ENCODE results near the gene WDR48.
A peak's percentile ranks its signal among the peaks of the same experiment; 100 is the strongest.
"Not testable (repeated sequence)": the region's sequence is repeated elsewhere in the genome, so short reads cannot be mapped to it uniquely, and the experiment has no call there.

The WDR48 gene

GRCh38 chr3:39028546-39028945, 23.3 kb upstream of the WDR48 start:
- TF ChIP-seq CTCF (IDR thresholded peaks at IDR 0.05; ENCODE audit: low read depth, low read length) = no peak
- in situ Hi-C loops (cut with HindIII; ENCODE audit: low sequenced_read_pairs) = no loop called here
- H3K4me3 ChIP-seq (ENCODE audit: low read depth, low read length) = no peak overlapping the region
- DNase-seq (ENCODE audit: low read depth, low spot score) = no peak

- DNase-seq (ENCODE audit: low read depth, low spot score) = no peak
- in situ Hi-C loops (cut with HindIII; ENCODE audit: low sequenced_read_pairs) = no loop called here
- no peak overlapping the region for H3K4me3 ChIP-seq (ENCODE audit: low read depth, low read length)
- no peak for TF ChIP-seq CTCF (IDR thresholded peaks at IDR 0.05; ENCODE audit: low read depth, low read length)
Measured at GRCh38 chr3:39029556-39029955, 22.3 kb upstream of the WDR48 start.

GRCh38 chr3:39038165-39038564, 13.7 kb upstream of the WDR48 start:
- no peak for TF ChIP-seq CTCF (IDR thresholded peaks at IDR 0.05; ENCODE audit: low read depth, low read length)
- no peak overlapping the region for H3K4me3 ChIP-seq (ENCODE audit: low read depth, low read length)
- in situ Hi-C loops (cut with HindIII; ENCODE audit: low sequenced_read_pairs) = no loop called here
- peak; percentile 27 for DNase-seq (ENCODE audit: low read depth, low spot score)

GRCh38 chr3:39050029-39050428, 1.8 kb upstream of the WDR48 start:
- in situ Hi-C loops (cut with HindIII; ENCODE audit: low sequenced_read_pairs) = no loop called here
- no peak for TF ChIP-seq CTCF (IDR thresholded peaks at IDR 0.05; ENCODE audit: low read depth, low read length)
- H3K4me3 ChIP-seq (ENCODE audit: low read depth, low read length) = no peak overlapping the region
- DNase-seq (ENCODE audit: low read depth, low spot score) = no peak

- in situ Hi-C loops (cut with HindIII; ENCODE audit: low sequenced_read_pairs) = no loop called here
- peak overlapping the region; percentile 83 for H3K4me3 ChIP-seq (ENCODE audit: low read depth, low read length)
- DNase-seq (ENCODE audit: low read depth, low spot score) = no peak
- TF ChIP-seq CTCF (IDR thresholded peaks at IDR 0.05; ENCODE audit: low read depth, low read length) = no peak
Measured at GRCh38 chr3:39052583-39052982, 767 bp downstream of the WDR48 start.

GRCh38 chr3:39053696-39054095, 1.9 kb downstream of the WDR48 start:
- DNase-seq (ENCODE audit: low read depth, low spot score) = no peak
- in situ Hi-C loops (cut with HindIII; ENCODE audit: low sequenced_read_pairs) = no loop called here
- TF ChIP-seq CTCF (IDR thresholded peaks at IDR 0.05; ENCODE audit: low read depth, low read length) = no peak
- no peak overlapping the region for H3K4me3 ChIP-seq (ENCODE audit: low read depth, low read length)

GRCh38 chr3:39056151-39056550, 4.3 kb downstream of the WDR48 start:
- DNase-seq (ENCODE audit: low read depth, low spot score) = peak; percentile 19
- H3K4me3 ChIP-seq (ENCODE audit: low read depth, low read length) = no peak overlapping the region
- TF ChIP-seq CTCF (IDR thresholded peaks at IDR 0.05; ENCODE audit: low read depth, low read length) = no peak
- in situ Hi-C loops (cut with HindIII; ENCODE audit: low sequenced_read_pairs) = no loop called here

GRCh38 chr3:39061228-39061627, 9.4 kb downstream of the WDR48 start:
- H3K4me3 ChIP-seq (ENCODE audit: low read depth, low read length); DNase-seq (ENCODE audit: low read depth, low spot score); in situ Hi-C loops (cut with HindIII; ENCODE audit: low sequenced_read_pairs): not testable (repeated sequence)
